ENCODE measurements around the gene LDLRAD3.

LDLRAD3 gene

GRCh38 chr11:36278531-36279282 is 334.8 kb downstream of the LDLRAD3 start:
- peak; percentile 29 for DNase-seq

DNA sequence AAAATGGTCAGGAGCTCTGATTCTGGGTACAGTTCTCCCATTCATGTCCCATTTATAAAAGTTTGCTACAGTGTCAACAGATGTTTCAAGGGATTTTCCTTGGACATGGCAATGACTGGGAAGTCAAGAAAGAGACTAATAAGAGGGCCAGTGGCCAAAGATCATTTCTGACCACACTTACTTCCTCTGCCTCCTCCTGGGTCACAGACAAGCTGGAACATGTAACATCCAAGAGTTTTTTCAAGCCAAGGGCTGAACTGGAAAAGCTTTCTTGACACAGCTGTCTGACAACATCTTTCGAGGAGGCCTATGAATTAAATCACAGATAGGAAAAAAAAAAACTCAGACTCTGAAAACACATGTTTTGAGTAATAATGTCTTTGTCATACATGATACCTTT is 336.7 kb downstream of the LDLRAD3 start:
- DNase-seq: no peak
